HG03469 (cell line): ENCODE measurements around the gene NEU1.
"Not testable (repeated sequence)": the region's sequence is repeated elsewhere in the genome, so short reads cannot be mapped to it uniquely, and the experiment has no call there.

Experiments used
- ATAC-seq: cut with Tn5 transposase; IDR thresholded peaks from one replicate; pipeline ENCODE4 v1.9.1; 2021; ENCODE audit warnings: mild to moderate bottlenecking, moderate library complexity, moderate number of reproducible peaks; ENCODE audit not compliant: unreplicated experiment

NEU1 gene

DNA sequence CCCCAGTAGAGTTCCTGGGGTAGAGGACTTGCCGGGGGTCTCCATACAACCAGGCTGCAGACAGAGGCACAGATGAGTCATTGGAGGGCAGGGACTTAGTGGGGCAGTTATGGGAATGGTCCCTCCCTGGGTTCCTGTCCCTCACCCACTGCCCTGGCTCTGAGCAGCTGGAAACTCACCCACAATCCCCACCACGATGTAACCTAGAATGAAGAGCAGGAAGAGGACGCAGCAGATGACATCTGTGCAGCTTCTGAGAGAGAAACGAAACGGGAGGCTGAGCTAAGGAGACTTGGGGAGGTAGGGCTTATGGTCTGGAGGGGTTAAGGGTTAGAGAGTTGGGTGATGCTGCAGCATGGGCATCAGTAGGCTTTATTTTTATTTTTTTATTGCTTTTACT lies 13.3 kb upstream of the NEU1 start:
- no peak for ATAC-seq

DNA sequence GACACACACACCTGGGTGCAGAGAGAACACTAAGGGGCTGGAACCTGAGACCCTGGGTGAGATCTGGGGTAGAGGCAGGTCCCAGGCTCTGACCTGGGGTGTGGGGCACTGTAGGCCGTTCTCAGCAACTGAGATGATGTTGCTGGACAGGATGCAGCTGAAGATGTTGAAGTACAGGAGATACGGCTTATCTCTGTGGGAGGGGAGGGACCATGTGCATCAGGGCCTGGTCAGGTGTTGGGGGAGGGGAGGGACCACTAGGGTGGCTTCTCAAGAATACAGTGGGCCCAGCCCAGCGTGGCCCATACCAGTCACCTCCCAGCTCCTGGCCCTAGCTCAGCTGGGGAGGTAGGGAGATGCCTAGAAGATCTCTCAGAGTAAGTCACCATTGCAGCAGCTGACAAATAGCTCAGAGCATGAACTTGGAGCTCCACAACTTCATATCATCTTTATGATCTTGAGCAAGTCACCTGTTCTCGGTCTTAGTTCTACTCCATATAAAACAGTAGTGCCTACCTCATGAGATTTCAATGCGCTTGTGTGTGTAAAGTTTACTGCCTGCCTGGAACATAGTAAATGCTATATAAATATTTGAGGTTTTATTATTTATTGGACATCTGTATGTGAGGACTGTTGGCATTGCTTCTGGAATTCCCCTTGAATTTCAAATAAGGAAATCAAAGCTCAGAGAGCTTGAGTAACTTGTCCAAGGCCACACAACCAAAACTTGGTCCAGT lies 12.4 kb upstream of the NEU1 start:
- ATAC-seq, result no peak

DNA sequence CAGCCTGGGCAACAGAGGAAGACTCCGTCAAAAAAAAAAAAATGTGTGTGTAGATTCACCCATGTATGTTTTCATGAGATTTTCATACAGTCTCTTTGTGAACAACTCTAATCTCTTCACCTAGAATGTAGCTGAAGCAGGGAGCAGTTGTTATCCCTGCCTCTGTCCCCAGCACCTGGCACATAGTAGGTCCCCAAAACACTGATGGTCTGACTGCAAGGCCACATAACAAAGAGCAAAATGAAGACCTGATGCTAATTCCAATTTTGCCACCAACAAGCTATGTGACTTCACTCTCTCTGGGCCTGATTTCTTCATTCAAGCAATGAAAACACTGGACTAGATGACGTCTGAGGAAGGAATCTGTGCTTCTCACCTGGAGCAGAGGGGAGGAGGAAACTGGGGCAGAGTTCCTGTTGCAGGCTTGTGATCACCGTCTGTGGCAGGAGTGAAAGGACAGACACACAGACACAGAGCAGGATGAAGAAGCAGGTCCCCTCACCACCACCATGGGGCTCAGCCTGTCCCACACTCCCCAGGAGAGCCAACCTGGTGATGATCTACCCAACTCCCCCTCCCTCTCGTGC lies 11.6 kb upstream of the NEU1 start:
- ATAC-seq, result no peak

DNA sequence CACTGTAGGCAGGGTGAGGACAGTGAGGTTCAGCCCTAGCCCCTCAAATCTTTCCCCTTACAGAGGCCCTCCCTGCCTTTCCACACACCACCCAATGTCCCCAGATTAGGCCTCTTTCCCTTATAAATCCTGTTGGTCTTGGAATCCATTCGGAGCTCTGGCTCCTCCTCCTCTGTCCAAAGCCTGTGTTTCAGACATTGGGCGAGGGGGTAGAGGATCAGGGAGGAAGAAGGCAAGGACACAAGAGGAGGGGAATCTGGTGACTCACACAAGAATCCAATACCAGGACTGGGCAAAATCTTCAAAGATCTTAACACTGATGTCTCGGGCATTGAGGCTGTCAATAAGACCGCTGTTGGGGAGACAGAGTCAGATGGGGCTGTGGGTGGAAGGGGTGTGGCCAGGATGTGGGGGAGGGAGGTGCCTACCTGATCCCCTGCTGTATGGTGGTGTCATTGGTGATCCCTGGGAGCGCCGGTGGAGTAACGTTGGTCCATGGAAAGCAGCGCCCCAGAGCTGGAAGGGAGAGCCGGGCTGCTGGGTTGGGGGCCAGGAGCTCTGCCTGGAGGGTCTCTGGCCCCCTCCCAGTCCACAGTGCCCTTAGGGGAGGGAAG lies 8.5 kb upstream of the NEU1 start:
- no peak for ATAC-seq

DNA sequence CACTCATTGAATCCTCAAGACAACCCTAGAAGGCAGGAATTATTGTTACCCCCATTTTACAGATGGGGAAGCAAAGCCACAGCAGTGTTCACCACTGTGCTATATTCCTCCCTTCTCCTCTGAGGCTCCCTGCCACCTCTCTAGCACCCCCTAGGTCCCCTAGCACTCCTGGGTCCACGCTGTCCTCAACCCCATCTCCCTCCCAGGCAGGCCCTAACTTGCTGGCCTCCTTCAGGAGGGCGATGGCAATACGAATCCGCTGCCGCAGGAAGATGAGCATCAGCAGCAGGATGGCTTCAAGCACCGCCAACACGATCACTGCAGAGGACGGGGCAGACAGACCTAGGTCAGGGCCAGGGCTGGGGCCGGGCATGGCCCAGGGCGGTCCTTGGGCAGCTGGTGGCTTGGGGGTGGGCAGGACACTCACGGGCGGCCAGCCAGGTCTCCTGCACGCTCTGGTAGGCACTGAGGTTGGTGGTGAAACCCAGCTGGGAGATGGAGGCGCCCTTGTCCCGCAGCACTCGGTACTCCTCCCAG lies 7.8 kb upstream of the NEU1 start:
- ATAC-seq, result no peak

DNA sequence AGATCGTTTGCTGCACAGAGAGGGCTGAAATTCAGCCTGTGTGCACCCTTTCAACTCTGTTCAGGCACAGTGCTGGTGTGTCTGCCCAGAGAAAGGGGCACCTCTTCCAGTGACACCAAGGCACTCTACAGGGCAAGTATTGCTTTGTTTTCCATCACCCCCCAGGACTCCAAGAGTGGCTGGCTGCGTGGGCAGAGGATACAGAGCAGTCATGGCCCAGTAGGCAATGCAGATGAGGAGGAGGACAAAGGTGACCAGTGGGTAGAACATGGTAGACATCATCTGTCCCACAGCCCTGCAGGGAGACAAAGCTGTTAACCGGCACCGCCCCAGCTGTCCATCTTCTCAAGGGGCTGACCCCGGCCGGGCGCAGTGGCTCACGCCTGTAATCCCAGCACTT lies 6.7 kb upstream of the NEU1 start:
- ATAC-seq, result no peak

DNA sequence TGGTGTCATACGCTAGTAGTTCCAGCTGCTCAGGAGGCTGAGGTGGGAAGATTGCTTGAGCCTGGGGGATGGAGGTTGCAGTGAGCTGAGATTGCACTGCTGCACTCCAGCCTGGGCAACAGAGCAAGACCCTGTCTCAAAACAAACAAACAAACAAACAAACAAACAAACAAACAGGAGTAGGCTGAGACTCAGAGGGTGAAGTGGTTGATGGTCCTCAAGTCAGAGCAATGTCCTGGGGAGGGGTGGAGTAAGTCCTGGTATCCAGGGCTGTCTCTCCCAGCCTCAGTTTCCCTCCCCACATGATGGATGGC lies 6.0 kb upstream of the NEU1 start:
- ATAC-seq, result not testable (repeated sequence)

DNA sequence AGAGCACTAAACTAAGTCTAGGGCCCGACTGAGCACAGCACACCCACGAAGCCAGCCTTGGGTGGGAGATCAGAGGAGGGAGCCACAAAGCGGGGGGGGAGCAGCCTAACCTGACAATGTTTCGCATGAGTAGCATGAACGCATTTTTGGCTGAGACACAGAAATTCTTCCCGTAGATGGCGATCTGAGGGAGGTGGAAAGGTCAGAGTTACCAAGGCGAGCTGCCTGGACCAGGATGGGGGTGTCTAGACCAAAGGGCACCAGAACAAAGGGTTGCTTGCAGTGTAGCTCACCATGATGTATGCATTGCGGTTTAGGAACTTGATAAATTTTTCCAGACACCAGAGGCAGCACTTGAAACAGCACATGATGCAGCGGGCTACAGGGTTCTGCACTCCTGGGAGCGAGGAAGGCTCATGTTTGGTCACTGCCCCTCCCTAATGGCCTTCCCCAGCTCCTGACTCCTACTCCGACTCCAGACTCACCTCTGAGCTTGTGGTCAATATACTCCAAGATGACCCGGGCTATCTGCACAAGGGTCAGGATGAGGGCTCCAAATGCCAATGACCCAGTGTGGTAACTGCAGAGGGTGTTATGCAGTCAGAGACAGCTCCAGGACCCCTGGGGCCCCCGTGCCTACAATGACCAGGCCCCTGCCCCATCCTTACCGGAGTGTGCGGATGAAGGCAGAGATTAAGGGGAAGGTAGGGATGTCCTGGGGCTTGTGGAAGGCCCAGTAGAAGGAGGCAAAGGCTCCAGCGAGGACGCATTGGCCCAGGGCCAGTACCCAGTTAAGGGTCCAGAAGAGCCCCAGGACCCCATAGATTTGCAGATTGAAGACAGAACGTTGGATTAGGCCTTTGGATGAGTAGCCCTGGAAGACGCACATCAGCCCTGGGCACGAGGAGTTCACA lies 2.8 kb upstream of the NEU1 start:
- ATAC-seq, result no peak

DNA sequence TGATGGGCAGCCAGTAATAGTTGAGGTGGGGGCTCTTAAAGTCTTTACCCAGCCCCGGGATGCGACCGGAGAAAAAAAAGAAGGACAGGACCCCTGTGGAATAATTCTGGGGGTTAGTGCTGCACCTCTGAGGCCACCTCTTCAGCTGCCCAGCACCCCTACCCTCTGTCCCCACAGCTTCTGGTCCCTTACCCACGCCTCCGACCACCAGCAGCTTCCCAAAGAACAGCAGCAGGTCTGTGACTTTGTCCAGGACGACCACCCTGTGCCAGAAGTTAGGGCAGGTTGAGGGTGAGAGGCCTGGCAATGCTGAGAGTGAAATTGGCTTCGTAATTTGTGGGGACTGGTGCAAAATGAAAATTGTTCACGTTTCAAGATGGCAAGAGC lies 2.2 kb upstream of the NEU1 start:
- ATAC-seq, result no peak

DNA sequence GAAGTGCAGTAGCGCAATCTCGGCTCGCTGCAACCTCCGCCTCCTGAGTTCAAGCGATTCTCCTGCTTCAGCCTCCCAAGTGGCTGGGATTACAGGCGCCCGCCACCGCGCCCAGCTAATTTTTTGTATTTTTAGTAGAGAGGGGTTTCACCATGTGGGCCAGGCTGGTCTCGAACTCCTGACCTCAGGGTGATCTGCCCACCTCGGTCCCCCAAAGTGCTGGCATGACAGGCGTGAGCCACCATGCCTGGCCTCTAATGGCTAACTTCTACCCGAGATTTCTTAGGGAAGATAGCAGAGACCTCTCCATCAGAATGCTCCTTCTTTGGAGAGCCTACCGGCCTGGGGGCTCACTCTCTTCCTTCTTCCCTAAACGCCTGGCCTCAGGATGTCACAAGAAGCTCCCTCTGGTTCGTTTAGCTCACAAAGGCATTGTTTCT lies 1.5 kb upstream of the NEU1 start:
- ATAC-seq, result not testable (repeated sequence)

DNA sequence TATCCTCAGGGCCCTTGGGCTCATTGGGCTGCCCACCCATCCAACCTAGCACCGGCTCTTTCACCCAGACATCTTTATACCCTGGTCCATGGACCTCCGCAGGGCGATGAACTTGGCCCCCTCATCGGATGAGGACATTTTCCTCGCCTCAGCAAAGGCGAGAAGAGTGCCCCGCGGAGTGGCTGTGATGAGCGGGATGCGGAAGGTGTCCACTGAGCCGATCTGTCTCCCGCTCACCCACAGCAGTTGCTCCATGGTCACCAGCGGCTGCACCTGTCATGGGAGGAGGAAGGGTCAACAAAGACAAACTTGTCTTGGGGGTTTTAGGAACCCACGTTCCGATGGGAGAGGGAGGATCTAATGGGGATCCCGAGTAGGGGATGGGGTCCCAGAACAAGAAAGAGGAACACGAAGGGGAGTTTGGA lies 690 bp downstream of the NEU1 start:
- no peak for ATAC-seq

DNA sequence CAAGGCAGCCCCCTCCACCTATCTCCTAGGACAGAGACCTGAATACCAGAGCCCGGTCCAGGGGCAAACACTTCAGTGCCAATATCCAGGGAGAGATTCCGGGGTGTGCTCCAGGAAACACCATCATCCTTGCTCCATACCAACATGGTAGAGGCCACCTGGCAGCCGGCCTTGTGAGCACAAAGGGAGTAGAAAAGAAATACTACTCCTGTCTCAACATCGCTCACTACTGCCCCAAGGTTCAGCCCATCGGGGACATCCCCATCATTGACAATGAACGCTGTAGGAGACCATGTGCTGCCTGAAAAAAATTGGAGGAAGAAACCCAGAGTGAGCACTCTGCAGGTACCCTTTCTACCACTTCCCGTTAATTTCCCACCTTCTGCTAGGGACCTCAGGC lies 1.5 kb downstream of the NEU1 start:
- no peak for ATAC-seq

DNA sequence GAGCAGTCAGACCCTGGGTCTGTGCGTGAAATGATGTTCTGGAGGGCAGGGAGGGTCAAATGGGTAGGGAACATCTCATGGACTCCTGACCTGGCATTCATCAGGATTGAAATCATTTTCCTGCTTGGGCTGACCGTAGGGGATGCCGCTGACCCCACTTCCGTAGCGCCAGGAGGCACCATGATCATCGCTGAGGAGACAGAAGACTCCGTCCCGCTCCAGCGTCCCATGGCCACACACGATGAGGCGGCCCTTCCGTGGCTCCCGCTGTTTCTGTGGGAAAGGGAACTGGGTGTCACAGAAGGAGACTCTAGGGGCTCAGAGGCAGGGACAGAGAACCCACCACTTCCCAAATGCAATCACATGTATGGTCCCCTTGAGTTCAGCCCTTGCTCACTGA lies 2.3 kb downstream of the NEU1 start:
- ATAC-seq, result no peak

DNA sequence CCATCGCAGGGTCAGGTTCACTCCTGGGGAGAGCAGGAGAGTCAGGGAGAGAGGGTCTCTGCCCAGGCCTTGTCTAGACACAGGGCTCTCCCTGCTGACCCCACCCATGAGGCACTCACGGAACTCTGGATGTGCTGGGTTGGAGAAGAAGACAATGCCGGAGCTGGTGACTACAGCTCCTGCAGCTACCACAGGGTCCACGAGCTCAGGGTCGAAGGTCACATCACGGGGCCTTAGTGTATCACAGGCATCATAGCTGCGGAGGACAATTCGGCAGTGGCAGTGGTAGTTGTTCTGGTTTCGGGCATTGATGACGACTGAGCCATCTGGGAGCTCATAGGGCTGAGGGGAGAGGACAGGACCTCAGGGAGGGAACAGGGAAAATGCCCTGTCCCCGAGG lies 2.7 kb downstream of the NEU1 start:
- ATAC-seq, result no peak

DNA sequence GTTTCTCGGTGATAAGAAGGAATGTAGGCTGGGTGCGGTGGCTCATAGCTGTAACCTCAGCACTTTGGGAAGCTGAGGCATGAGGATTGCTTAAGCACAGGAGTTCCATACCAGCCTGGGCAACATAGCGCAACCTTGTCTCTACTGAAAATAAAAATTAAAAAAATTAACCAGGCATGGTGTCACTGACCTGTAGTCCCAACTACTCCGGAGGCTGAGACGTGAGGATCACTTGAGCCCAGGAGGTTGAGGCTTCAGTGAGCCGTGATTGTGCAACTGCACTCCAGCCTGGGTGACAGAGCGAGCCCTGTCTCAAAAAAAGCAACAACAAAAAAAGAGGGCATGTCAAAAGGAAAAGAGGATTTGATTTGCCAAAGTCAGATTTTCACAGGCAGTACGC lies 3.9 kb downstream of the NEU1 start:
- ATAC-seq, result no peak

DNA sequence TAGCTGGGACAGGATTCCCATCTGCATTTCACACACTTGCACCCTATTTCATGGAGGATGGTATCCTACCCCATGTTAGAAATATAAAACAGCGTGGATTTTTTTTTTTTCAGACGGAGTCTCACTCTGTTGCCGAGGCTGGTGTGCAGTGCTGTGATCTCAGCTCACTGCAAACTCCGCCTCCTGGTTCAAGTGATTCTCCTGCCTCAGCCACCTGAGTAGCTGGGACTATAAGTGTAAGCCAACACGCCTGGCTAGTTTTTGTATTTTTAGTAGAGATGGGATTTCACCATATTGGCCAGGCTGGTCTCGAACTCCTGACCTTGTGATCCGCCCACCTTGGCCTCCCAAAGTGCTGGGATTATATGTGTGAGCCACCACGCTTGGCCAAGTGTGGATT lies 4.8 kb downstream of the NEU1 start:
- not testable (repeated sequence) for ATAC-seq

DNA sequence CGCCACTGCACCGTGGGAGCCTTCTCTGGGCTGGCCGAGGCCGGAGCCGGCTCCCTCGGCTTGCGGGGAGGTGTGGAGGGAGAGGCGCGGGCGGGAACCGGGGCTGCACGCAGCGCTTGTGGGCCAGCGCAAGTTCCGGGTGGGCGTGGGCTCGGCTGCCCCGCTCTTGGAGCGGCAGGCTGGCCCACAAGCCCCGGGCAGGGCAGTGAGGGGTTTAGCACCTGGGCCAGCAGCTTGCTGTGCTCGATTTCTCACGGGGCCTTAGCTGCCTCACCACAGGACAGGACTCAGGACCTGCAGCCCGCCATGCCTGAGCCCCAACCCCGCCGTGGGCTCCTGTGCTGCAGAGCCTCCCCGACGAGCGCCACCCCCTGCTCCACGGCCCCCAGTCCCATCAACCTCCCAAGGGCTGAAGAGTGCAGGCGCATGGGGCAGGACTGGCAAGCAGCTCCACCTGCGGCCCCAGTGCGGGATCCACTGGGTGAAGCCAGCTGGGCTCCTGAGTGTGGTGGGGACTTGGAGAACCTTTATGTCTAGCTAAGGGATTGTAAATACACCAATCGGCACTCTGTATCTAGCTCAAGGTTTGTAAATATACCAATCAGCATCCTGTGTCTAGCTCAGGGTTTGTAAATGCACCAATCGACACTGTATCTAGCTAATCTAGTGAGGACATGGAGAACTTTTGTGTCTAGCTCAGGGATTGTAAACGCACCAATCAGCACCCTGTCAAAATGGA lies 10.5 kb downstream of the NEU1 start:
- not testable (repeated sequence) for ATAC-seq

DNA sequence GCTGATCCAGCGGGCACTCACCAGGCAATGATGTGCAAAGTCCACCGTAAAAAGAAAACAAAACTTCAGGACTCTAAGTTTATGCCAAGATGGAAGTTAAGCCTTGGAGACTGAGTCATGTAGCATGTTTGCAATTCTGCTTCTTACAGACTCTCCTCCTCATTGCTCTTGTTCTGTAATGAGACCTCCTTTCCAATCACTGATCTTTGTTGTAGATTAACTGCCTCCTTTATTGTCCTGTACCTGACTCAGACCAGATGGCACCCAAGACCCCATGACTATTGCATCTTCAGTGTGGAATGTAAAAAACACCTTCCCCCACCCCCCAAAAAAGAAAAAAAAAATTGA lies 11.2 kb downstream of the NEU1 start:
- no peak for ATAC-seq

DNA sequence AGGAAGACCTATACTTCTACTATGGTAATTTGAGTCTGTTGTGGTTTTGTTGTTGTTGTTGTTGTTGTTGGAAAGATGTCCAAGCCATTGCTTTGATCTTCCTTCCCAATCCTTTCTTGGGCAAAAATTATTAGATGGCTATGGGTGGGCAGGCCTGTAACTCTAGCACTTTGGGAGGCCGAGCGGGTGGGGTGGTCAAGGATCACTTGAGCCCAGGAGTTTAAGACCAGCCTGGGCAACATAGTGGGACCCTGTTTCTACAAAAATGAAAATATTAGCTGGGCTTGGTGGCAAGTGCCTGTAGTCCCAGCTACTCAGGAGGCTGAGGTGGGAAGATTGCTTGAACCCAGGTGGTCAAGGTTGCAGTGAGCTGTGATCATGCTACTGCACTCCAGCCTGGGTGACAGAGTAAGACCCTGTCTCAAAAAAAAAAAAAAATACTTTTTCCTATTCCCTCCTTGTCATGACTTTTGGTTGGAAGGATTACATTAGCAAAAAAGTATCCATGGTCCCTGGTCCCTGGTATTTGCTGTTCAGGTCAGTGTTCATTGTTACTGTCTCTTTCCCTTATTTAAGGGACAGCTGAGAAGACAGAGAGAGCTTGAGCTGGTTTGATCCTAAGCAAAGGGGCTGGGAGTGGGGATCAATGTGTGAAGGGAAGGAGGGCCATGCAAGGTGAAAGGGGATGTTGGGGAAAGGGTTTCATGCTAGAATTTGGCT lies 11.7 kb downstream of the NEU1 start:
- no peak for ATAC-seq
